SK-N-MC (cell line): Measurements from ENCODE around the gene SLC5A10.

ENCODE experiments used
- EZH2 ChIP-seq: fragments of 200-600 bp; sonication (generic); IDR thresholded peaks from one replicate; pipeline ENCODE4 v1.6.1; 2017; ENCODE audit warnings: antibody characterized with exemption
- POLR2AphosphoS5 ChIP-seq: IDR thresholded peaks from 2 replicates; pipeline ENCODE4 v1.6.1; 2012; ENCODE audit warnings: mild to moderate bottlenecking, low read depth, low read length, borderline replicate concordance

DNA sequence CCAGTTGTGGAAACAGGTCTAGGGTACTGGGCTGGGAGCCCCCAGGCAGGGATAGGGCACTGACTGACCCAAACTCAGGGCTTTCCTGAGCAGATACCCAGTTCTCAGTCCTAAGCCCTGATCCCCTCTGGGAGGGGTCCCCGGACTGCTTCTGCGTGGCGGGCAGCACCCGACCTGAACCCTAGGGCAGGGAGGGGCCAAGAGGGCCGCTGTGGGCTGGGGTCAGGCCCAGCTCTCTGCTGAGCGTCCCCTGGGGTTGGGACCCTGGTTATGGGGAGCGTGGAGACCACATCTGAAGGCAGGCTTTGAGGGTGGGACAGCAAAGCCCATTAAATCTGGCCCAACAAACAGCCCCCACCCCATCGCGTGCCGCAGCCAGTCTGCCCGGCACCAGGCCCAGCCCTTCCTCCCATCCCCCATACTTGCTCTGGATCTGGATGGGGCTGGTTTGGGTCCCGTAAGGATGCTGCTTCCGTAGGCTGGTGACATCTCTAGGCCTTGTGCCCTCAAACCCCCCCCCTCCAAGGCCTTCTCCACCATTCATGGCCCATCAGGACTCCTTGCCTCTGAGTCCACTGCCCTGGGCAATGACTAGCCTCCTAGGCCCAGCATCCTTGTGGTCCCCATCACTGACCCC, 53.3 kb downstream of the SLC5A10 start:
- TF ChIP-seq POLR2AphosphoS5 (no peak), EZH2 (no peak)
